K562 (cell line): ENCODE results near the gene KIF23. TPM values are rescaled to one million over a fixed set of nuclear protein-coding genes. Genes with fewer than 3 reads are reported as not detected.

Source experiments
- ATAC-seq: fragments of 200-7000 bp; cut with Tn5 transposase; 3 replicates; pipeline ENCODE4 v1.9.1; 2020; ENCODE audit warnings: moderate library complexity
- BruUV-seq: library from RNA; stranded (reverse); fragments of 400-500 nt; replicated peaks from 2 replicates; lab custom pipeline; 2021; lab: Mats Ljungman, UMichigan
- CTCF ChIA-PET: fragments of 300-600 bp; formaldehyde crosslinking; extraction: SDS; loops from one replicate; lab custom pipeline; 2021; ENCODE audit warnings: low intra/inter-chr PET ratio; lab: Yijun Ruan, JAX
- POLR2A ChIA-PET: fragments of 300-600, 350-650 bp; sonication (Branson Sonifier 250); formaldehyde crosslinking; extraction: SDS; loops from one replicate; lab custom pipeline; 2021; ENCODE audit warnings: antibody characterized with exemption, inconsistent platforms; lab: Yijun Ruan, JAX
- DNase-seq, 4 experiments: peaks; one replicate each; pipeline versions ENCODE4 v3.0.0 to v3.0.0-alpha.2; 2011 to 2018; ENCODE audit warnings: low spot score in 3 of 4, mixed read lengths in 3 of 4; ENCODE audit errors: extremely low read depth in 1 of 4
- FAIRE-seq: peaks from 2 replicates; lab custom pipeline; 2011; peaks lifted over from hg19 to GRCh38; lab: Jason Lieb, UNC
- H2AFZ ChIP-seq: 2 replicates; pipeline ENCODE4 v1.6.0; 2011; ENCODE audit warnings: low read depth, low read length, control low read depth, inconsistent platforms
- H3K27ac ChIP-seq: fragments of 200-600 bp; 3 replicates; pipeline ENCODE4 v1.8.0; 2011; ENCODE audit warnings: low read depth, mild to moderate bottlenecking, control low read depth, inconsistent platforms, low read length, moderate library complexity, mixed read lengths; ENCODE audit errors: extremely low read depth
- H3K27me3 ChIP-seq, 2 experiments: fragments of 300-600 bp in 1 of 2; 2 replicates in 1 of 2; 3 replicates in 1 of 2; pipeline versions ENCODE4 v1.6.0 to v1.8.0; 2011; ENCODE audit warnings: inconsistent platforms in 2 of 2, low read length in 2 of 2, mild to moderate bottlenecking in 1 of 2, mixed read lengths in 1 of 2, moderate library complexity in 1 of 2; ENCODE audit not compliant: control insufficient read depth in 2 of 2, insufficient read depth in 2 of 2
- H3K36me3 ChIP-seq: fragments of 300-600 bp; 3 replicates; pipeline ENCODE4 v1.8.0; 2011; ENCODE audit warnings: mild to moderate bottlenecking, low read length, inconsistent platforms; ENCODE audit not compliant: control insufficient read depth, insufficient read depth
- H3K4me1 ChIP-seq, 2 experiments: fragments of 200-600 bp in 1 of 2; replicated peaks in 1 of 2; 2 replicates in 1 of 2; 3 replicates in 1 of 2; pipeline versions ENCODE4 v1.5.1 to v1.8.0; 2011; ENCODE audit warnings: inconsistent platforms in 2 of 2, low read length in 2 of 2, mild to moderate bottlenecking in 1 of 2, mixed read lengths in 1 of 2, moderate library complexity in 1 of 2; ENCODE audit not compliant: control insufficient read depth in 2 of 2, insufficient read depth in 2 of 2
- H3K4me2 ChIP-seq: 2 replicates; pipeline ENCODE4 v1.6.1; 2011; ENCODE audit warnings: low read length, control low read depth, inconsistent platforms, mixed read lengths; ENCODE audit not compliant: insufficient read depth
- H3K4me3 ChIP-seq: fragments of 200-600 bp; sonication (generic), shearing (Covaris generic); 2 replicates; pipeline ENCODE4 v1.5.1; 2016; ENCODE audit warnings: control low read depth, inconsistent platforms
- H3K79me2 ChIP-seq: fragments of 200-600 bp; 3 replicates; pipeline ENCODE4 v1.8.0; 2011; ENCODE audit warnings: low read length, inconsistent platforms; ENCODE audit not compliant: control insufficient read depth, insufficient read depth
- H3K9ac ChIP-seq, 2 experiments: 2 replicates each; pipeline versions ENCODE4 v1.6.0 to v1.6.1; 2011; ENCODE audit warnings: low read depth in 2 of 2, low read length in 2 of 2, control low read depth in 1 of 2, inconsistent platforms in 1 of 2, mild to moderate bottlenecking in 1 of 2, mixed read lengths in 1 of 2; ENCODE audit not compliant: insufficient read depth in 1 of 2
- H3K9me1 ChIP-seq: one replicate; pipeline ENCODE4 v1.6.0; 2011; ENCODE audit warnings: inconsistent platforms, mild to moderate bottlenecking, low read length, moderate library complexity; ENCODE audit not compliant: control insufficient read depth, insufficient read depth
- H3K9me3 ChIP-seq: replicated peaks from 2 replicates; pipeline ENCODE4 v1.5.1; 2011; ENCODE audit warnings: low read depth, low read length, inconsistent platforms; ENCODE audit not compliant: control insufficient read depth, insufficient read depth
- H4K20me1 ChIP-seq: replicated peaks from 2 replicates; pipeline ENCODE4 v1.6.1; 2011; ENCODE audit warnings: low read length, inconsistent platforms, mixed read lengths; ENCODE audit not compliant: control insufficient read depth, insufficient read depth
- CTBP1 ChIP-seq: fragments of 450-650 bp; IDR thresholded peaks from 2 replicates; pipeline ENCODE4 v1.6.1; 2016; ENCODE audit warnings: borderline replicate concordance
- FOSL1 ChIP-seq: fragments of 200-800 bp; sonication (Bioruptor generic); conservative IDR thresholded peaks from 2 replicates; pipeline ENCODE4 v1.6.1; 2016; ENCODE audit warnings: missing genetic modification characterization, missing compliant biosample characterization
- HDAC8 ChIP-seq: fragments of 450-650 bp; IDR thresholded peaks from 2 replicates; pipeline ENCODE4 v1.6.1; 2016; ENCODE audit warnings: mild to moderate bottlenecking, missing genetic modification characterization, moderate library complexity, missing compliant biosample characterization
- MTA1 ChIP-seq: fragments of 450-650 bp; IDR thresholded peaks from 2 replicates; pipeline ENCODE4 v1.6.1; 2017; ENCODE audit warnings: borderline replicate concordance
- NFXL1 ChIP-seq: fragments of 450-650 bp; formaldehyde crosslinking; IDR thresholded peaks from 2 replicates; pipeline ENCODE4 v1.4.0; 2021; ENCODE audit warnings: mild to moderate bottlenecking
- SMC3 ChIP-seq: conservative IDR thresholded peaks from 2 replicates; pipeline ENCODE4 v1.6.1; 2011; ENCODE audit warnings: low read depth, low read length, improper control_type of control experiment; ENCODE audit not compliant: insufficient read depth
- TAF1 ChIP-seq: IDR thresholded peaks from 2 replicates; pipeline ENCODE4 v1.6.1; 2011; ENCODE audit warnings: mild to moderate bottlenecking, low read length, moderate library complexity; ENCODE audit not compliant: insufficient read depth, control insufficient read depth, severe bottlenecking; ENCODE audit errors: extremely low read depth
- TSC22D4 ChIP-seq: fragments of 450-650 bp; IDR thresholded peaks from 2 replicates; pipeline ENCODE4 v1.6.1; 2016; ENCODE audit warnings: missing genetic modification characterization, missing biosample characterization, control low read depth
- ZKSCAN8 ChIP-seq: fragments of 200-800 bp; sonication (Bioruptor generic); IDR thresholded peaks from 2 replicates; pipeline ENCODE4 v1.6.1; 2016; ENCODE audit warnings: missing genetic modification characterization, missing compliant biosample characterization
- ZNF3 ChIP-seq: fragments of 250-450 bp; sonication (Bioruptor Pico); IDR thresholded peaks from 2 replicates; pipeline ENCODE4 v1.5.0; 2021; ENCODE audit warnings: mild to moderate bottlenecking, moderate library complexity
- ZNF785 ChIP-seq: fragments of 250-450 bp; sonication (Bioruptor Pico); IDR thresholded peaks from 2 replicates; pipeline ENCODE4 v1.4.0; 2020; ENCODE audit warnings: mild to moderate bottlenecking
- WGBS: fragments of 100-300 bp; shearing (Covaris generic); methylation state at CpG from one replicate; pipeline ENCODE4 v1.1.6; 2016; ENCODE audit warnings: low coverage, mixed read lengths; ENCODE audit not compliant: insufficient coverage; ENCODE audit errors: missing lambda C conversion rate; 5-methylcytosine and 5-hydroxymethylcytosine counted together
- in situ Hi-C: fragments of 300-500 bp; cut with MboI; formaldehyde crosslinking; loops from 4 replicates; pipeline ENCODE4 v1.15.0; 2018; ENCODE audit warnings: inconsistent platforms, mixed read lengths
- intact Hi-C: fragments of 100-400 bp; cut with micrococcal nuclease; formaldehyde crosslinking; loops from 2 replicates; pipeline ENCODE4 v1.14.2; 2022
- polyA plus RNA-seq, 8 experiments: library from polyadenylated mRNA; depleted of rRNA in 4 of 8; stranded (reverse) in 5 of 8; unstranded in 3 of 8; fragments of >200 nt; fragmentation: Nextera tagmentation in 2 of 8; fragmentation: Illumina TruSeq in 1 of 8; extraction: Ambion mirVana in 2 of 8; extraction: Trizol in 1 of 8; gene quantifications; 2 replicates each; pipeline versions ENCODE4 v1.2.1 to v1.2.3, GENCODE V29; 2011 to 2014; ENCODE audit warnings: inconsistent platforms in 1 of 8, missing spikeins in 1 of 8
- total RNA-seq, 7 experiments: library from RNA; depleted of rRNA in 6 of 7; stranded (reverse); fragments of >200 nt in 6 of 7; fragmentation: Illumina TruSeq in 2 of 7; extraction: Trizol in 2 of 7; gene quantifications; 2 replicates each; pipeline versions ENCODE4 v1.2.1 to v1.2.3, GENCODE V29; 2011 to 2021; ENCODE audit warnings: low replicate concordance in 1 of 7
- TF ChIP-seq, protein P1 (sequence below): sonication (generic); formaldehyde crosslinking; IDR thresholded peaks from 2 replicates; pipeline ENCODE4 v1.8.1; 2022; ENCODE audit warnings: missing genetic modification reagents
- TF ChIP-seq, protein P2 (sequence below): fragments of 250-450 bp; sonication (Bioruptor Pico); IDR thresholded peaks from 2 replicates; pipeline ENCODE4 v1.8.0; 2022; ENCODE audit warnings: inconsistent platforms, mild to moderate bottlenecking, moderate library complexity, borderline replicate concordance
- TF ChIP-seq, protein P3 (sequence below): IDR thresholded peaks from 2 replicates; pipeline ENCODE4 v1.6.1; 2014; ENCODE audit warnings: antibody characterized with exemption
- TF ChIP-seq, protein P4 (sequence below), 3 experiments: IDR thresholded peaks in 2 of 3; conservative IDR thresholded peaks in 1 of 3; 2 replicates each; pipeline ENCODE4 v1.5.1; 2011 to 2012; ENCODE audit warnings: low read length in 3 of 3, mild to moderate bottlenecking in 3 of 3, control low read depth in 2 of 3, improper control_type of control experiment in 1 of 3, inconsistent platforms in 1 of 3, low read depth in 1 of 3, mixed read lengths in 1 of 3, moderate library complexity in 1 of 3; ENCODE audit not compliant: insufficient read depth in 2 of 3
- TF ChIP-seq, protein P5 (sequence below): sonication (generic); formaldehyde crosslinking; IDR thresholded peaks from 2 replicates; pipeline ENCODE4 v1.9.0; 2022; ENCODE audit warnings: mild to moderate bottlenecking, missing genetic modification reagents

KIF23 gene
- total and polyA plus RNA-seq, 9 of the 15 experiments (the other 6 are each of a cell fraction or from before 2014, with no cell fraction given) = 29.4 to 58.2 (median 41.9) TPM

DNA sequence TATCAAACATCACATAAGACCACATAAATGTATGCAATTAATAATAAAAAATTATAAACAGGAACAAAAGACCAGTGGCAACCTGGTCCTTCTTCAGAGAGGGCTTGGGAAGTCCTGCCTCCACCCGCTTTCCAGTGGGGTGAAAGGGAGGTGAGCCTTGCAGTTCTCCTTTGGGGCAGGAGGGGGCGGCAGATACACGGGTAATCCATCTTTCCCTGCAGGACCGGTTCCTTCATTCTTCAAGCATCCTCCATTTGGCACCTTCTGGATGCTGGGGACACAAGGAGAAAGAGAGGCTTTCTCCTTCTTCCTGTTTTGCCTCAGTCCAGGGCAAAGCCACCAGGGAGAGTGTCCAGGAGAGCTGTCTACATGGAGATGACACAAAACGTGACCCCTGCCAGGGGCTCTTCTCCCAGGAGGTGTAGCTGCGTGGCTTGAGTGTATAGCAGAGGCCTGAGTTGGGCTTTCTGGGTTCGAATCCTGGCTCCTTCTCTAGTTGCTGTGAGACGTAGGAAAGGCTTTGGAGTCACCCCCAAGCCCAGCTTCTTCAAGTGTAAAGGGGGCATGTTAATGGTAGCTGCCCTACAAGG lies 61.7 kb downstream of the KIF23 start:
- Histone ChIP-seq H3K4me1 (no peaks in the 10 kb centered on the region), H3K9ac (no peak overlapping the region), H3K4me3 (no peak overlapping the region), H4K20me1 (no peaks in the 10 kb centered on the region; the same call in 1 of the 2 replicates), H3K4me2 (no peak overlapping the region), H3K27ac (no peak overlapping the region), H2AFZ (no peak overlapping the region), H3K79me2 (no peaks in the 10 kb centered on the region), H3K36me3 (no peaks in the 10 kb centered on the region), H3K9me3 (no peaks in the 10 kb centered on the region), H3K27me3 (peaks cover 6 to 24% of the 10 kb centered on the region in 2 experiments; a peak in 4 of 5 replicates), H3K9me1 (no peaks in the 10 kb centered on the region)
- in situ Hi-C loops = loop anchor here (10.0 kb wide), 1 partner anchor 1009 kb away; no protein-coding TSS in a partner anchor
- POLR2A ChIA-PET = interaction anchor here (0.6 kb wide), 2 partner anchors 9 to 1318 kb away, joined by 3 to 4 read pairs; no protein-coding TSS in a partner anchor
- peak; percentile 95 for ATAC-seq
- peak; percentile 75 to 85 (median 81) for DNase-seq
- intact Hi-C loops = loop anchor here (2.0 to 10.0 kb wide), 2 partner anchors 1013 to 1249 kb away; no protein-coding TSS in a partner anchor
- 1% methylated on average over 8 of the region's 8 CpGs for WGBS
- CTCF ChIA-PET = interaction anchor here (0.6 to 1.3 kb wide), 4 partner anchors 275 to 1336 kb away, joined by 3 to 4 read pairs (median 3); no protein-coding TSS in a partner anchor
- BruUV-seq = no TSS peak
- FAIRE-seq = peak; percentile 94
- TF ChIP-seq SMC3 (peak; percentile 82), MTA1 (no peak), ZKSCAN8 (CRISPR knock-in tag) (peak; percentile 94), HDAC8 (tag) (no peak), TAF1 (no peak), FOSL1 (tag) (no peak), TSC22D4 (tag) (no peak), ZNF785 (CRISPR knock-in tag) (no peak), ZNF3 (no peak), NFXL1 (CRISPR knock-in tag) (no peak), CTBP1 (peak; percentile 66)
- TF ChIP-seq, protein P1, sequence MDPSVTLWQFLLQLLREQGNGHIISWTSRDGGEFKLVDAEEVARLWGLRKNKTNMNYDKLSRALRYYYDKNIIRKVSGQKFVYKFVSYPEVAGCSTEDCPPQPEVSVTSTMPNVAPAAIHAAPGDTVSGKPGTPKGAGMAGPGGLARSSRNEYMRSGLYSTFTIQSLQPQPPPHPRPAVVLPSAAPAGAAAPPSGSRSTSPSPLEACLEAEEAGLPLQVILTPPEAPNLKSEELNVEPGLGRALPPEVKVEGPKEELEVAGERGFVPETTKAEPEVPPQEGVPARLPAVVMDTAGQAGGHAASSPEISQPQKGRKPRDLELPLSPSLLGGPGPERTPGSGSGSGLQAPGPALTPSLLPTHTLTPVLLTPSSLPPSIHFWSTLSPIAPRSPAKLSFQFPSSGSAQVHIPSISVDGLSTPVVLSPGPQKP = no peak
- TF ChIP-seq, protein P2, sequence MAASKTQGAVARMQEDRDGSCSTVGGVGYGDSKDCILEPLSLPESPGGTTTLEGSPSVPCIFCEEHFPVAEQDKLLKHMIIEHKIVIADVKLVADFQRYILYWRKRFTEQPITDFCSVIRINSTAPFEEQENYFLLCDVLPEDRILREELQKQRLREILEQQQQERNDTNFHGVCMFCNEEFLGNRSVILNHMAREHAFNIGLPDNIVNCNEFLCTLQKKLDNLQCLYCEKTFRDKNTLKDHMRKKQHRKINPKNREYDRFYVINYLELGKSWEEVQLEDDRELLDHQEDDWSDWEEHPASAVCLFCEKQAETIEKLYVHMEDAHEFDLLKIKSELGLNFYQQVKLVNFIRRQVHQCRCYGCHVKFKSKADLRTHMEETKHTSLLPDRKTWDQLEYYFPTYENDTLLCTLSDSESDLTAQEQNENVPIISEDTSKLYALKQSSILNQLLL = no peak
- TF ChIP-seq, protein P3, sequence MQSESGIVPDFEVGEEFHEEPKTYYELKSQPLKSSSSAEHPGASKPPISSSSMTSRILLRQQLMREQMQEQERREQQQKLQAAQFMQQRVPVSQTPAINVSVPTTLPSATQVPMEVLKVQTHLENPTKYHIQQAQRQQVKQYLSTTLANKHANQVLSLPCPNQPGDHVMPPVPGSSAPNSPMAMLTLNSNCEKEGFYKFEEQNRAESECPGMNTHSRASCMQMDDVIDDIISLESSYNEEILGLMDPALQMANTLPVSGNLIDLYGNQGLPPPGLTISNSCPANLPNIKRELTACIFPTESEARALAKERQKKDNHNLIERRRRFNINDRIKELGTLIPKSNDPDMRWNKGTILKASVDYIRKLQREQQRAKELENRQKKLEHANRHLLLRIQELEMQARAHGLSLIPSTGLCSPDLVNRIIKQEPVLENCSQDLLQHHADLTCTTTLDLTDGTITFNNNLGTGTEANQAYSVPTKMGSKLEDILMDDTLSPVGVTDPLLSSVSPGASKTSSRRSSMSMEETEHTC = no peak
- TF ChIP-seq, protein P4, sequence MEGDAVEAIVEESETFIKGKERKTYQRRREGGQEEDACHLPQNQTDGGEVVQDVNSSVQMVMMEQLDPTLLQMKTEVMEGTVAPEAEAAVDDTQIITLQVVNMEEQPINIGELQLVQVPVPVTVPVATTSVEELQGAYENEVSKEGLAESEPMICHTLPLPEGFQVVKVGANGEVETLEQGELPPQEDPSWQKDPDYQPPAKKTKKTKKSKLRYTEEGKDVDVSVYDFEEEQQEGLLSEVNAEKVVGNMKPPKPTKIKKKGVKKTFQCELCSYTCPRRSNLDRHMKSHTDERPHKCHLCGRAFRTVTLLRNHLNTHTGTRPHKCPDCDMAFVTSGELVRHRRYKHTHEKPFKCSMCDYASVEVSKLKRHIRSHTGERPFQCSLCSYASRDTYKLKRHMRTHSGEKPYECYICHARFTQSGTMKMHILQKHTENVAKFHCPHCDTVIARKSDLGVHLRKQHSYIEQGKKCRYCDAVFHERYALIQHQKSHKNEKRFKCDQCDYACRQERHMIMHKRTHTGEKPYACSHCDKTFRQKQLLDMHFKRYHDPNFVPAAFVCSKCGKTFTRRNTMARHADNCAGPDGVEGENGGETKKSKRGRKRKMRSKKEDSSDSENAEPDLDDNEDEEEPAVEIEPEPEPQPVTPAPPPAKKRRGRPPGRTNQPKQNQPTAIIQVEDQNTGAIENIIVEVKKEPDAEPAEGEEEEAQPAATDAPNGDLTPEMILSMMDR (IDR thresholded peaks at IDR 0.05 in 2 of 3, conservative IDR thresholded peaks at IDR 0.05 in 1 of 3; ENCODE audit: insufficient read depth in 2 of 3, low read depth in 1 of 3, low read length in 3 of 3) = peak; percentile 87 to 95 (median 93)
- TF ChIP-seq, protein P5, sequence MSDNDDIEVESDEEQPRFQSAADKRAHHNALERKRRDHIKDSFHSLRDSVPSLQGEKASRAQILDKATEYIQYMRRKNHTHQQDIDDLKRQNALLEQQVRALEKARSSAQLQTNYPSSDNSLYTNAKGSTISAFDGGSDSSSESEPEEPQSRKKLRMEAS (CRISPR knock-in tag) = no peak
